NCI-H1417 (cell line): ENCODE measurements around the gene SAMD4A.

Experiments
- DNase-seq, 3 experiments: peaks; one replicate each; lab custom pipeline; 2025; lab: John Stamatoyannopoulos, UW

SAMD4A gene

DNA sequence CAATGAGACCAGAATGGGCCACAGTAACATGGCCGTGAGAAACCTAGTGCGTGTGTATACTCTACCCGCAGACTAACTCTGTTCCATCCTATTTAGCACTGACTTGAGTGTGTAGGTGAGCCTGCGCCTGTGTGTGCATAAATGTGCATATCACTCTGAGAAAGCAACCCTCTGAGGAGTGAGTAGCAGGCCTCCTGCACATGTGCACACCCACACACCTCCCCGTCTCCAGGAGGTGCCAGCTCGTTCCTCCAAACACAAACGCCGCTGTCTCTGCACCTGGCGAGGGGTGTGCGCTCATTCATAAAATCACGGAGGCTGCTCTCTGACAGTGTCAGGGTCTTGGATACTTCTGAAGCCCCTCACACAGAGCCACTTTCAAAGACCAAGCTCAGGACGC, 196.8 kb downstream of the SAMD4A start:
- DNase-seq: no peak

DNA sequence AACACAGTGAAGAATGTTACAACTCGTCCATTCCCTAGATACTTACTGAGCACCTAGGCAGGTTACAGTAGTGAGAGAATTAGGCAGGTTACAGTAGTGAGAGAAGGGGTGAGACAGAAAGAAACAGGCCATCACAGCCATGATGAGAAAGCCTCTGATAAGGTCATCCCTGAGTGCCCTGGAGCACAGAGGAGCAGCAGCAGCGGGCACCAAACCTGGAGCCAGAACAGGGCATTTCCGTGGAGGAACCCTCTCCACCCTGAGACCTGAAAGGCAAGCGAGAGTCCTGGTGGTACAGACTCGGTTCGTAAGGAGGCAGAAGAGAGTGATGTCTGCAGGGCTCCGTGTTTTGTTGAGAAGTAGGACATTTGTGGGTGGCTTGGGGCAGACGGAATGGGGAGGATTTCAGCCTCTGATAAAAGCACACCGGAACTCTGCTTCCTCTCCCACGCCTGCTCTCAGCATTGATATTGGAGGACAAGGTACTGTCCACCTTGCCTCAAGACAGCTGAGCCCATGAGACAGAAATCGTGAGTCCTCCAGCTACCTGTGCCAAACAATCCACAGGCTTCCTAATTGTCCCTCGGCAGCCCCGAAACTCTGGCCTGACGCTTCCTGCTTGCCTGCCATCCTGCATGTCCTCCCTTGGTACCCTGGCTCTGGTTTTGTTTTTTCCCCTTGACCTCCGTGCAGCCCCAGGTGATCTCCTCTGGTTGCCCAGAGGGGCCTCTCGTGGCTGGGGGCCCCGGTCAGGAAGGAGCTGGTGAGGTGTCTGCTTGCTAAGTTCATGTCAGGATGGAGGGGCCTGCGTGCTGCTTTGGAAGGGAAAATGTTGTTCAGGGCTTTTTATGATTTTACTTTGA, 199.6 kb downstream of the SAMD4A start:
- DNase-seq: no peak

DNA sequence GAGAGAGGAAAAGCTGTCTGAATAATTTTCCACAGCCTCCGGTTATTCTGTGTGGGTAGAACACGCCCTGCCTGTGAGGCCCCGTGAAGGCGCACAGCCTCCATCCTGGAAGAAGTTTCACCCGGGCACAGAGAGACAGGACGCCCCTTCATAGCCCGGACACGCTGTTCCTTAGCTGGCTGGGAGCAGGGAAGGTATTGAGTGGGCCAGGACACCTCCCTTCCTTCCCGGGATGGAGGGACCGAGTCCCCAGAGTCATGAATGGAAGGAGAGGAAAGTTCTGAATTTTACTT, 200.2 kb downstream of the SAMD4A start:
- DNase-seq: no peak

DNA sequence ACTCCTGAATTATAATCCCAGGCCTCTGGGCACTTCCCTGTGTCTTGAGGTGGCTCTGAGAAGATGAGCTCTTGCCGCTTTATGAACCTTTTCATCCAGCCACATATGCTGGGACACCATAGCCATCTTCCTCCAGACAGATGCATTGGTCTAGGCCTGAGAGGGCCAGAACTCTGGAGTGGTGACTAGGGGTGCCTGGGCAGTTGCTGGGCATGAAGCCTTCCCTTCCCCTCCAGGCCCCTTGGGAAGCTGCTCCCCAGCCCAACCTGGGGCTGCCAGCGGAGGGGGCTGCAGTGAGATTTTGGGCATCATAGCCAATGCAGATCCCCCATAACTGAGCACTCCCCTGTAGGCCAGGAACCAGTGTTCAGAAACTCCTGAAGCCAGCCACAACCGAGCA, 200.5 kb downstream of the SAMD4A start:
- no peak for DNase-seq

DNA sequence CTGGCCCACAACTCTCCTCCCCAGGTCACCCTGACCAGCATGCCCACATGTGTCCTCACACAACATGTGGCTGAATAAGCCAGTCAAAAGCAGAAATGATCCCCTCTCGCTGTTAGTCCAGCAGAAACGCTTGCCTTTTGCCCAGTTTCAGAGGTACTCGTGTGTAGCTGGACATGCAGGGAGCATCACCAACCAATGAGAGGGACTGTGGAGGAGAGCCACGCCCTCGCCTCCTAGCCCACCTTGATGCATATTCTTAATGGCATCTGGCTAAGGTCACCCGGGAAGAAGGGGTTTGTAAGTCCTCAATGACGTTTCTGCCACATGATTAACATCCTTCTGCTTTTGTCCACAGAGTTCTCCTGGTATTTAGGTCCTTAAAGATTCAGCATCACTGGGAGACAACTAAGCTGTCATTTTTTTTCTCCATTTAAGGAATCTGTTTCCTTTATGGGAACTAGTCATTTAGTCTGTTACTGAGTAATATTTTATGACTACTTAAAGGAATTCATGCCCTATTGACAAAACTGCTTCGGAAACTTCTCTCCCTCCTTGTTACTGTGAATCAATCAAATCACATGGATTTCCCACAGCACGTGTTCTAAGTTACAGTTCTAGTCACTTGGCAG, 201.7 kb downstream of the SAMD4A start:
- DNase-seq: no peak

DNA sequence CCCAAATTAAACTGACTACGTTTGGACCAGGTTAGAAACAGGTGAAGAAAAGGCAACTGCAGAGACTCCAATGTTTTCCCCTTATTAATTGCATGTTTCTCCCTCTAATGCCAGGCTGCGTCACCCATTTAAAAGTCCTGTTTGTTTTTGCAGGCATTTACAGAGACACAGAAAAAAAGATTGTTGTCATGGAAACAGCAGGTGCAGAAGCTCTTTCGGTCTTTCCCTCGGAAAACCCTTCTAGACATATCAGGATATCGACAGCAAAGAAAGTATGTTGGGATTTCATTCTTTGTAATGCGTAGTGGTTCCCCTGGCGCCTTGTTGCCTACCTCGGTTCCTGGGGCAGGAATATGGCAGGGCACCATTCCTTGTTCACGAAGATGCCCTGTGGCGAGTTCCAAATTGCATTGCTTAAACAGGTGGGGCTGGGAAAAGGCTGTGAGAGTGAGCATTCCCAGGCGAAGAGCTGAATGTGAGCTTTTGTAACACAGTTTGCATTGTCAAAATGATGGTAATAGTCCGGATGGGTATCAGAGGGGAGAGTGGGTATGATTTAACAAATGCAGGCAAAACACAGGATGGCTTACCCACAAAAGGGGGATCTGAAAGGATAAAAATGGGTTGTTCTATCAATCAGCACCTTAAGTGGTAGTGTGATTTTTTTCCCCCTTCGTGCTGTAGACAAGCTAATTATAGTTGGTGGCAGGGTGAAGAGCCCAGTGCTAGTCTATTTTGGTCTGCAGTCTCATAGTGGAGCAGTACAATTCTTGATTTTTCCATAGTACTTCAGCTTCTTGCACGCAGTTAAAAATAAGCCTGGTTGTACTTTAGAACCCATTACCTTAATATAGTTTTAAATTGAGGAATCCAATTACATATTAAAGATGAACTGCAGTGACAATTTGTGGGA, 203.3 kb downstream of the SAMD4A start:
- DNase-seq: peak in 2 of 3 experiments; percentile 86 to 96

DNA sequence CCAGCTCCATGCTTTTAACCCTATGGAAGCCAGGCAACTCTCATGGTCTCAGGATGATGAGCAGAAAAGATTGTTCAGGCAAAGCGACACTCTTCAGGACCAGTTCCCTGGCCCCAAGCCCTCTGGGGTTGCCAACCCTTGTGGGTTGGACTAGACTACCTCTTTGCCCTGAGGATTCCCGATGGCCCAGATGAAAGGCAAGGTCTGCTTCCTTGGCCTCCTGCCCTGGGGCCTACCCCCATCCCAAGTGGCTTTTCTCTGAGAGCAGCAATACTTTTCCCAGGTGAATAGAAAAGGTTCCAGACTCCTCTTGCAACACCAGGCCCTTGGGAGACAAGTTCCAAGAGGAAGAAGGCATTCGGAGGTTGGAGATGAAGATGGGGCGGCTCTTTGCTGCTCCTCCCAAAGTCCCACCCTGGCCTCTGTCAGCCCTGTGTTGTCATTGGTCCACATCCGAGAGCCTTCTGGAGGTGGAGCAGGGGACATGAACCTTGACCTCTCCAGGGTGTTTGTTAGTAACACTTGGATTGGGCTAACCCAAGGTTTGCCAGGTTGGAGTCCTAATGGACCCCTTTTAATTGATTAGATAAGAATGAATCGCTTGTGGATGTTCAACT, 204.6 kb downstream of the SAMD4A start:
- DNase-seq: no peak

DNA sequence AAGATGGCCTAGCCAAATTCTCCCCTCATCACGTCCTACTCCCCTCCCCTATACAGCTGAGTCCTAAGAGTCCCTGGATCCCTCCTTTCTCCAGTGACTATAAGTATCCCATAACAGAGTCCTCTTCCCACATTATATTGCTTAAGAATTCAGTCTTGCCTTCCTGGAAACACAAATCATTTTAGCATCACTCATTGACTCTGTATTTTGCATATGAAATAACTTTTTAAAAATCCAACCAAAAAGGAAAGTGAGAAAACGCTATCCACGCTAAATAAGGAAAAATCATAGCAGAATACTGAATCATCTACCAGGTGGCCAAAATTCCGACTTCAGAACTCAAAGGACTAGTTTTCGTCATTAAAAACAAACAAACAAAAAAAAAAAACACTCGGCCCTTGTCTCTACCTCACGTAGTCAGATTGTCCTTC, 205.5 kb downstream of the SAMD4A start:
- no peak for DNase-seq

DNA sequence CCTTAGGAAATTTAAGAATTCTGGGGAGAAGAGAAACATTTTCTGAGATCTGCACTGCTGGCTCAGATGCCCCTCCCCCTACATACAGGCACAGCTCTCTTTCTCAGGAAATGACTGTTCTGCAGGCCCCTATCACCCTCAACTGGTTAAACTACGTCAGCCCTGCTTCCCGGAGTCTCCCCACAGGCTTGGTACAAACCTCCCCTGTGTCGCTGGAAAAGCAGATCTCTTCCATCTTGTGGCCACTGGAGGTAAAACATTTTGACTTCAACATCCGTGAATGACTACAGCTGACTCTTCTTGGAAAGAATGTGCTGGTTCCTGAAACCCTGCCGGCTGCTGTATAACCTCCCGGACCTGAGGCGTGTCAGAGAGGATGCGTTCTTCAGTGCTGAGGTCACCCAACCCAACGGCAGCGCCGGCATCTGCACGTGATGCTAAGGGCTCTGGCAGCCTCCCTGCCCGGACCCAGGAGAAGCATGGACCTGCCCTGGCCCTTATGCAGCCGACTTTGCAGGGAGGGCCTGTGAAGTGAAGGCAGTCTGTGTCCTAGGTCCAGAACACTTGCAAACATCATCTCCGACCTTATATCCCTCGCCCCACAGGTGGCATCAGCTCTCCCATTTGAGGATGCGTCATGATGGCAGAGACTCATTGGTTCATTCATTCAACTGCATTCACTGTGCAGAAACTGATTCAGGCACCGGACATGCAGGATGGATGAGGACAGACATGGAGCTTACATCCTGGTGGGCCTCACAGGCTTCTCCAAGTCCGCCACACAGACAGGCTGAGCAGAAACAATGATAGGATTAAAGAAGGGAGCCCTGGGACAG, 206.5 kb downstream of the SAMD4A start:
- peak; percentile 49 to 94 (median 84) for DNase-seq

DNA sequence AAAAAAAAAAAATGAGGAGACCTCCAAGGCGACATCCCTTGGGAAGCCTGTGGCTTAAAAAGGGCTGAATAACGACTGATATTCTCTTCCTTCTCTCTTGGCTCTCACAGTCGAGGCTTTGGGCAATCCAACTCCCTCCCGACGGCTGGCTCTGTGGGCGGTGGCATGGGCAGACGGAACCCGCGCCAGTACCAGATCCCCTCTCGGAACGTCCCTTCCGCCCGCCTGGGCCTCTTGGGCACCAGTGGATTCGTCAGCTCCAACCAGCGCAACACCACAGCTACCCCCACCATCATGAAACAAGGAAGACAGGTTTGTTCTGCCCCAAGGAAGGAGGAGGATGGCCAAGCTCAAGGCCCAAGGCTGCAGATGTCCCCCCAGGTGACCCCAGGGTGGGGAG, 207.9 kb downstream of the SAMD4A start:
- no peak for DNase-seq

DNA sequence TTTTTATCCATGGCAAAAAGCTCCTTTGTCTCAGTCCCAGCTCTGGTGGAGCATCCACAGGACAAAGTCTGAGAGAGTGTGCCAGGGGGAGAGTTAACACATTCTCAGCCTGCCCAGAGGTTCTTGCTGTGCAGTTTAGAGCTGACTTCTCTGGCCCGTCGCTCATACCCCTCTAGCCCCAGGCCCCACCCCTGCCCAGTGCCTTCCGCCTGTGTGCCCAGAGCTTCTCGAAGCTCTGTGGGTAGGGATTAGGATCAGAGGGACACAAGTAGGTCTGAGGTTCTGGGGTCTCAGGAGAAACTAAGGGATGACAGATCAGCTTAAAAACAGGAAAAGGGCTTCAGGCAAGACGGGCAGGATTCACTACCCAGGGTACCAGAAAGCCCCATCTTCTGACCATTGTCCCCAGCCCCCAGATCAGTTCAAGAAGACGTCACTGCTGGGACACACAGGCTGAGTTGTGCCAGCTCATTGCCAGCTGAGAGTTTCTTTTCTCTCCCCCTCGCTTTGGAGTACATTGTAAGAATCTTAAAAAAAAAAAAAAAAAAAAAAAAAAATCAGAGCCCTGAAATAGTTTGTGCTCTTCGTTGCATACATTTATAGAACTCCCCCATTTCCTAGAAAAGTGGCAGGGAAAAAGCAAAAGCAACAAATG, 208.7 kb downstream of the SAMD4A start:
- no peak for DNase-seq

DNA sequence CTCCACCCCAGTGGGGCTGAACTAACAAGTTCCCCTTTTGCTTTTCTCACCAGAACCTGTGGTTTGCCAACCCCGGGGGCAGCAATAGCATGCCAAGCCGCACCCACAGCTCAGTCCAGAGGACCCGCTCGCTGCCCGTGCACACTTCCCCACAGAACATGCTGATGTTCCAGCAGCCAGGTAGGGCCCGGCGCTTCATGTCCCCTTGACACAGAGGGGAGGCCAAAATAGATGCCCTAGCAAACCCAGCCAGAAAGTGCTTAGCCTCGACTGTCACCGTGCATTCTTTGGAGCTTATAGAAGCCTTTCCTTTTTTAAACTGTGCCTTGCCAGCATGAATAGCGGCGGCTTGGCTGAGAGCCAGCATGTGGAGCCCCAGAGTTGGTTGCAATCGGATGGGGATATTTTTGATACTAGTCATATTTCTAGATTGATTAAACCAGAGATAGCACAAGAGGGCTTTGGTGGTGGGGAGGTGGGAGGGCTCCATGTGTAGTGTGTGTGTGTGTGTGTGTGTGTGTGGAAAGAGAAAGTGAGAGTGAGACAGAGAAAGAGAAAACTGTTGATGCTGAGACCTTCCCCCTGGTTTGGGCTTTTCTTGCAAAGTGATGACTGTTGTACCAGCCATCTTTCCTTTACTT, 209.6 kb downstream of the SAMD4A start:
- DNase-seq: no peak

DNA sequence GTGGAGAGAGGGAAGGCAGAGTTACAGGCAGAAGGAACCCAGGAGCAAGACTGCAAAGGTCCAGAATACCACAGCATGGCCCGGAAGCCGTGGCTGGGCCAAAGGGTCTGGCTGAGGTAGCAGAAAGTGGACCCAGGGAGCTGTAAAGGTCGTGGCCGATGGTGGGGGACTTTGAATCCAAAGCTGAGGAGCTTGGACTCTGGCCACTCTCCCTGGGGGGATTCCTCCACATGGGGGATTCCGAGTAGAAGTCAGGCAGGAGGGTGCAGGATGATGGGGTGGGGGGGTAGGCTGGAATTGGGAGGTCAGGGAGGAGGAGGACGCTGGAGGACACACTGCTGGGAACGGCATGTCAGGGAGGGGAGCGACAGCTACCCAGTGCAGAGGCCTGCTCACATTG, 210.5 kb downstream of the SAMD4A start:
- no peak for DNase-seq

DNA sequence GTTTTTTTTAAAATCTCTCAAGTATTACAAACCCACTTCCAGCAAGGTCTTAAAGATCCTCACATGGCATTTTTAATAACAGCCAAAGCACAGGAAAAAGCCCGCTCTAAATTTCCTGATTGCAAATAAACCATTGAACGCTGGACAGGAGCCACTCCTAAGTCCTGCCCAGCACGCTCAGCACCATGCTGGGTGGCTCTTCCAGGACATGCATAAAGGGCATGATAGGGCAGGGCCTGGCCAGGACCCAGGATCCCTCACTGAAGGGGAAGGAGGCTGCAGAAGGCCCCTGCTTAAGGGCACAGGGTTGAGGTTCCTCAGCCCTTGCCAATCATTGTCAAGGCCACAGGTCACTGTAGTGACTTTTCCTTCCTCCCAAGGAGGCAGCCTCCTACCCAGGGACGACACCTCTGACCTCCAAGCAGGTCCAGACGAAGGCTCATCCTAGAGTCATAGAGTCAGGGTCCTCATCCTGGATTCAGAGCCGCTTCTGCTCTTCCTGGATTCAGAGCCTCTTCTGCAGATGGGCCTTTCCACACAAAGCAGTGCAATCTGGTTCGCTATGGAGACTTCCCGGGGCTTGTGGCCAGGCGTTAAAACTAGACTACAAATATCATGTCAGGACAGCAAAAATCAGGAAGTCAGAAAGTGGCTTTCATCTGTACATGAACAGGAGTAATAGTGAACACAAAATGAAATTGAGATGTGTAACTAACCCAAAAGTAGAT, 211.9 kb downstream of the SAMD4A start:
- no peak for DNase-seq

DNA sequence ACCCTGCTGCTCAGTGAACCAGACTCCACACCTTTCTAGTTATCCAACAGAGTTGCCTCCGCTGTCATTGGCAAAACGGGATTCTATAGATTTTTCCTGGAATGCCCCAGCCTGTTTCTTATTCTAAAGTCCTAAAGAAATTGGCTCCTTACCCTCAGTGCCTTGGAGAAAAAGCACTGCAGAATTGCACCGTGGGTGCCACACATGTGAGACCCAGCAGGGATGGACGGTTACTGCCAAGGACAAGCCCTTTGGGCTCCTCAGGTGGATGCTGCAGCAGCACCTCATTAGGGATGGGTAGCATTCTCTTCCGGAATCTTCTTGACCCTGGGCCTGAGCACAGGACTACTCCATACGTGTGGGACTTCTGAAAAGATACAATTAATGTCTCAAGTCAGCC, 214.2 kb downstream of the SAMD4A start:
- DNase-seq: no peak

DNA sequence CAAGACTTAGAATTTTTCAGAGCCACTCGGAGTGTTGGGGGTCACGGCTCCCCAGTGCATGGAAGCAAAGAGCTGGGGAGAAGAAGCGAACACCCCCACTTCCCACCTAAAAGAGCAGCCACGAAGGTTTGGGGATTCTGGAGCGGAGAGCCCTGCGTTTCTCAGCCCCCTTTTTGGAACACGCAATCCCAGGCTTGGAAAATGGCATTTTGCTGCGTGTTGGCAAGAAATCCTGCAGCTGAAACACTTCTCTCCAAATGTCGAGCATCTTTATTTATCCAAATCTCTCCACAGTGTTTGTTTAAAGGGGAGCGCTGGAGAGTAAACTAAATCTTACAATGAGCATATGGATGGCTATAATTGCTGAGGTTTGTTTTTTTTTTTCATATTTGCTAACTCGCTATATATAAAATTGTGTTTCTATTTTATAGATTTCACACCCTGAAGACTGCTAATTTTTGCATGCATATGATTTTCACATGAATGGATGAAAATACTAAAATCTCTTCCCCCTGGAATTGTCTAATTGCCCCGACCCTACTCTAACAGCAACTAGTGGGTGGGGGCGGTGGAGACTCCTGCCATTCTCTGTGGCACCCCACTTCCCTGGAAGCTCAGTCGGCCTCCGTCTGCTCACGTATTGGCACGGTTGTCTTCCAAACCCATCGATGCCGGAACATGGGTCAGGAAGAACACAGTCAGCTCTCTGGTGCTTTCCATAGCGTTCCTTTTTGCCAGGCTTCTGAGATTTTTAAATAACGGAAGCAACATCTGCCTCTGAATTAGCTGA, 215.2 kb downstream of the SAMD4A start:
- DNase-seq: peak in 1 of 3 experiments; percentile 18

DNA sequence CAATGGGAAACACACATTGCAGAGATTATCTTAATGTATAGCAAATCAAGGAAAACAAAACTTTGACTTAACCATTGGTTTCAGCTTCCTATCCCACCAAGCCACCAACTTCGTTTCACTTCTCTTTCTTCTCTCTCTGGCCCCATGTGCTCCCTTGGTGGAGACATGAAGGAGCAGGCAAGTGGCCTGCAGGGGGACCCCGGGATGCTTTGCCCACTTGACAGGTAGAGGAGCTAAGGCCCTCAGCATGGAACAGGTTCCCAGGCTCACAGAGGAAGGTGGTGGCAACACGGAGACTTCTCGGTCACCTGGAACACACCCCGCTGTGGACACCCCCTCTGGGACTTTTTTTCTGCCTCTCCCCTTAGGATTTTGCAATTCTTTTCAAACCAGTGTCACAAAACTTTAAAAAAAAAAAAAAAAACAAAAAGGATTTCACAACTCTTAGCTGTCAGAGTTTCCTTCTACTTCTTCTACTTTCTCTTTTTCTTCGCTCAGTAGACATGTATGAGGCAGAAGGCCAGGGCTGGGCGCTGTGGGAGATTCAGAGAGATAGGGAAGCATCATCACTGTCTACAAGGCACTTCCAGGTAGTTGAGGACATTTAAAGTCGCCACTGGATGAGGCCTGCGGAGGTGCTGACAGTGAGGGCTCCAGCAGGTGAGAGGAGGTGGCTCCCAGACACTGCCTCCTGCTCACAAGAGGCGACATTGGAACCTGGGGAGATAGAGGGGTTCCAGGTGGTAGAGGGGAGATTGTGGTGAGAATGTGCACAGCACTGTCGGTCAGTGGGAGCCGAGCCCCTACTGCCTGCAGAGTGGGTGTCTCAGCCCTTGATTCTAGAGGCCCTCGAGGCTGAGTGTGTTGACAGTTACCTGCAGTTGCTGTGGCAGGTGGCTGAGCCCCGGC, 216.1 kb downstream of the SAMD4A start:
- DNase-seq: peak in 1 of 3 experiments; percentile 36

DNA sequence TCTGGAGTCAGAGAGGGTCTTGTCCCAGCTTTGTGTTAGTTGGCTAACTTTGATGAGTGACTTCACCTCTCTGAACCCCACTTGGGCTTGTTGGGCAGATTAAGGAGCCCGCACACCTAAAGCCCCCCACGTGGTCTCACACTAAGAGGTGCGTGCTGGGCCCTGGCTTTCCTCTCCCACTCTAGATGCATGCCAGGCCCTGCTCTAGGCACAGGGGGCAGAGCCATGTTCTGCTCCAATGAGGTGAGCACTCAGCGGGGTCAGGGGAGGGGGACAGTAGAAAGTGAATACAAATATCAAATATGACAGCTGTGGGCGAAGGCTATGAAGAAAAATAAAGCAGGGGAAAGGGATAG, 216.7 kb downstream of the SAMD4A start:
- no peak for DNase-seq
